PFSK-1 (cell line): ENCODE data around the gene FUT6. TPM values are rescaled to one million over a fixed set of nuclear protein-coding genes. Genes with fewer than 3 reads are reported as not detected.

Experiments used
- FOXP2 ChIP-seq: optimal IDR thresholded peaks from 2 replicates; pipeline ENCODE3; 2011; ENCODE audit warnings: borderline replicate concordance, control low read depth, inconsistent platforms; ENCODE audit not compliant: insufficient read depth; ENCODE audit errors: extremely low read length, extremely low read depth
- POLR2AphosphoS5 ChIP-seq: IDR thresholded peaks from 2 replicates; pipeline ENCODE4 v1.6.1; 2012; ENCODE audit warnings: low read depth, mild to moderate bottlenecking, control low read depth, low read length, moderate library complexity
- SIN3A ChIP-seq: IDR thresholded peaks from 2 replicates; pipeline ENCODE4 v1.6.1; 2012; ENCODE audit warnings: mild to moderate bottlenecking, low read length, moderate library complexity, borderline replicate concordance; ENCODE audit not compliant: insufficient read depth
- TAF1 ChIP-seq: IDR thresholded peaks from 2 replicates; pipeline ENCODE4 v1.6.1; 2012; ENCODE audit warnings: low read length, control low read depth, borderline replicate concordance; ENCODE audit not compliant: insufficient read depth
- polyA plus RNA-seq: library from polyadenylated mRNA; unstranded; fragments of >200 nt; gene quantifications from one replicate; pipeline ENCODE4 v1.2.1, GENCODE V29; 2012; ENCODE audit warnings: low read depth, missing spikeins; ENCODE audit not compliant: insufficient read length
- TF ChIP-seq, protein P1 (sequence below), 2 experiments: IDR thresholded peaks; 2 replicates each; pipeline versions ENCODE4 v1.6.1 to v1.8.0; 2011 to 2012; ENCODE audit warnings: low read depth in 2 of 2, low read length in 2 of 2, control low read depth in 1 of 2, inconsistent platforms in 1 of 2, mild to moderate bottlenecking in 1 of 2, moderate library complexity in 1 of 2; ENCODE audit not compliant: insufficient read depth in 1 of 2

The FUT6 gene, protein sequence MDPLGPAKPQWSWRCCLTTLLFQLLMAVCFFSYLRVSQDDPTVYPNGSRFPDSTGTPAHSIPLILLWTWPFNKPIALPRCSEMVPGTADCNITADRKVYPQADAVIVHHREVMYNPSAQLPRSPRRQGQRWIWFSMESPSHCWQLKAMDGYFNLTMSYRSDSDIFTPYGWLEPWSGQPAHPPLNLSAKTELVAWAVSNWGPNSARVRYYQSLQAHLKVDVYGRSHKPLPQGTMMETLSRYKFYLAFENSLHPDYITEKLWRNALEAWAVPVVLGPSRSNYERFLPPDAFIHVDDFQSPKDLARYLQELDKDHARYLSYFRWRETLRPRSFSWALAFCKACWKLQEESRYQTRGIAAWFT
- polyA plus RNA-seq: not detected

GRCh38 chr19:5839065-5840017 is at the start of gene FUT6:
Gene FUT6, minus strand, starts transcription at chr19:5839702. Its CDS starts 7,135 bp downstream, at chr19:5832567.
- no peak for TF ChIP-seq FOXP2
- TF ChIP-seq, protein P1, sequence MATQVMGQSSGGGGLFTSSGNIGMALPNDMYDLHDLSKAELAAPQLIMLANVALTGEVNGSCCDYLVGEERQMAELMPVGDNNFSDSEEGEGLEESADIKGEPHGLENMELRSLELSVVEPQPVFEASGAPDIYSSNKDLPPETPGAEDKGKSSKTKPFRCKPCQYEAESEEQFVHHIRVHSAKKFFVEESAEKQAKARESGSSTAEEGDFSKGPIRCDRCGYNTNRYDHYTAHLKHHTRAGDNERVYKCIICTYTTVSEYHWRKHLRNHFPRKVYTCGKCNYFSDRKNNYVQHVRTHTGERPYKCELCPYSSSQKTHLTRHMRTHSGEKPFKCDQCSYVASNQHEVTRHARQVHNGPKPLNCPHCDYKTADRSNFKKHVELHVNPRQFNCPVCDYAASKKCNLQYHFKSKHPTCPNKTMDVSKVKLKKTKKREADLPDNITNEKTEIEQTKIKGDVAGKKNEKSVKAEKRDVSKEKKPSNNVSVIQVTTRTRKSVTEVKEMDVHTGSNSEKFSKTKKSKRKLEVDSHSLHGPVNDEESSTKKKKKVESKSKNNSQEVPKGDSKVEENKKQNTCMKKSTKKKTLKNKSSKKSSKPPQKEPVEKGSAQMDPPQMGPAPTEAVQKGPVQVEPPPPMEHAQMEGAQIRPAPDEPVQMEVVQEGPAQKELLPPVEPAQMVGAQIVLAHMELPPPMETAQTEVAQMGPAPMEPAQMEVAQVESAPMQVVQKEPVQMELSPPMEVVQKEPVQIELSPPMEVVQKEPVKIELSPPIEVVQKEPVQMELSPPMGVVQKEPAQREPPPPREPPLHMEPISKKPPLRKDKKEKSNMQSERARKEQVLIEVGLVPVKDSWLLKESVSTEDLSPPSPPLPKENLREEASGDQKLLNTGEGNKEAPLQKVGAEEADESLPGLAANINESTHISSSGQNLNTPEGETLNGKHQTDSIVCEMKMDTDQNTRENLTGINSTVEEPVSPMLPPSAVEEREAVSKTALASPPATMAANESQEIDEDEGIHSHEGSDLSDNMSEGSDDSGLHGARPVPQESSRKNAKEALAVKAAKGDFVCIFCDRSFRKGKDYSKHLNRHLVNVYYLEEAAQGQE (IDR thresholded peaks at IDR 0.05; ENCODE audit: insufficient read depth in 1 of 2, low read depth in 2 of 2, low read length in 2 of 2): no peak

GRCh38 chr19:5882421-5882968 is 43.0 kb upstream of the FUT6 start:
- TF ChIP-seq, protein P1 (IDR thresholded peaks at IDR 0.05; ENCODE audit: insufficient read depth in 1 of 2, low read depth in 2 of 2, low read length in 2 of 2): no peak
- TF ChIP-seq TAF1 (no peak), SIN3A (no peak), FOXP2 (no peak), POLR2AphosphoS5 (no peak)

DNA sequence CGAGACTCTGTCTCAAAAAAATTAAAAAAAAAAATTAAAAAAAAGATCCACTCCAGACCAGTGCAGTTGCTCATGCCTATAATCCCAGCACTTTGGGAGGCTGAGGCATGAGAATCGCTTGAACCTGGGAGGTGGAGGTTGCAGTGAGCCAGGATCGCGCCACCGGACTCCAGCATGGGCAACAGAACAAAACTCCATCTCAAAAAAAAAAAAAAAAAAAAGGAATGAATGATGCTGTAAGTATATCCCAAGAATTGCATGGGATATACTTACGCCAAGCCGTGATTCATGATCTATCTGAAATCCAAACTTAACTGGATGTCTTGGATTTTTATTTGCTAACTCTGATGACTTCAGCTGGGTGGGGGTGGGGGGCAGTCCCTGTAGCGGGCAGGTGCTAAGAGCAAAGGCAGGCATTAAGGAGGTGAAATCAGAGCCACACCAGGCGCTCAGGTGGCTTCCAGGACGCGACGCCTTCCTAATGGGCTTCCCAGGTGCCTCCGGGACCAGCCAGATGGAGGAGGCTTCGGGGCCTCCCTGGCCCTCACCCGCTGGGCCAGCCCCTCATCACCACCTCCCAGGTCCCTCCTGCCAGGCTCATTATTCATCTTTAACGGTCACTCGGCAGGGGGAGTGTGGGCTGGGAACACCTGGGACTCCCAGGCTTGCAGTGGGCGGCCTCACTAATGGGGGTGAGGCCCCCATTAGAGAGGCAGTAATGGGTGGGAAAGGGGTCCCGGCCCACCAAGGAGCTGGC is 42.2 kb upstream of the FUT6 start:
- TF ChIP-seq SIN3A (no peak), TAF1 (no peak), POLR2AphosphoS5 (no peak), FOXP2 (no peak)
- TF ChIP-seq, protein P1 (IDR thresholded peaks at IDR 0.05; ENCODE audit: insufficient read depth in 1 of 2, low read depth in 2 of 2, low read length in 2 of 2): no peak

DNA sequence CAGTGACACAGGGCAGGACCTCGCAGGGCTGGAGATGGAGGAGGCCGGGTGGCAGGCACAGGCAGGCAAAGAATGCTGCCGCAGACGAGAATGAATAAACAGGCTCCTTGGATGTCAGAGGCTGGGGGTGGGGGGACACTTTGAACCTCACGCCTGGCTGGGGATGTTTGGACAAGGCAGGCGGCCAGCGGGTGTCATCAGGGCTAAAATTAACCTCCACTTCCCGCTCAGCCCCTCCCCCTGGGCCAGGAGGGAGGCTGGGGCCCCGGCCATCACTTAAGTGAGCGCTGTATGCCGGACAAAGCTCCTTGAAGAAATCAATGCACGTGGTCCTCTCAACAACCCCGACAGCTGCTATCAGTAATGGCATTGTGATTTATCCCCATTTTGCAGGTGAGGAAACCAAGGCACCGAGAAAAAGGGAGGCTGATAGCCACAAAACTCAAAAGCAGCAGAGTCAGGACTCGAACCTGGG is 41.1 kb upstream of the FUT6 start:
- TF ChIP-seq TAF1: no peak
- TF ChIP-seq FOXP2: peak; percentile 39

GRCh38 chr19:5880196-5880595 is 40.7 kb upstream of the FUT6 start:
- TF ChIP-seq TAF1: no peak
- no peak for TF ChIP-seq FOXP2
- no peak for TF ChIP-seq POLR2AphosphoS5
- TF ChIP-seq, protein P1 (IDR thresholded peaks at IDR 0.05; ENCODE audit: insufficient read depth in 1 of 2, low read depth in 2 of 2, low read length in 2 of 2): no peak
- no peak for TF ChIP-seq SIN3A
